NCI-H1417 treated with DMSO at 0.1 percent for 48 hours (cell line): ENCODE measurements around the gene CCDC7.
"Not testable (repeated sequence)": the region's sequence is repeated elsewhere in the genome, so short reads cannot be mapped to it uniquely, and the experiment has no call there.

ENCODE experiments used
- DNase-seq: peaks from one replicate; lab custom pipeline; 2025; lab: John Stamatoyannopoulos, UW

CCDC7 gene

GRCh38 chr10:32699683-32700082, 253.7 kb downstream of the CCDC7 start:
- not testable (repeated sequence) for DNase-seq

- no peak for DNase-seq
These were observed 267.6 kb downstream of the CCDC7 start for GRCh38 chr10:32713560-32713959.

GRCh38 chr10:32731527-32731926, 285.6 kb downstream of the CCDC7 start:
- DNase-seq = no peak

DNA sequence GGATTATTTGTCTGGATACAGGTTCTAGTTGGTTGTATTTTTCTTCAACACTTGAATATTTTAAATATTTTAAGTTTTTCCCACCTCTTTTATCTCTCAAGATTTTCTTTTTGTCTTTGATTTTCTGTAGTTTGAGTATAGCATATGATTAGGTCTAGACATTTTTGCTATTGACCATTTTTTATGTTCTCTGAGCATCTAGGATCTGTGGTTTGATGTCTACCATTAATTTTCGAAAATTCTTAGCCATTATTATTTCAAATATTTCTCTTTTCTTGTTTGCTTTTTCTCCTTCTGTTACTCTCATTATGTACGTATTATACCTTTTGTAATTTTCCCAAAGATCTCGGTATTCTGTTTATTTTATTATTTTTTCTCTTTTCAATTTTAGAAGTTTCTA, 293.0 kb downstream of the CCDC7 start:
- DNase-seq = no peak

- no peak for DNase-seq
These were observed 298.4 kb downstream of the CCDC7 start for GRCh38 chr10:32744321-32744720.

DNA sequence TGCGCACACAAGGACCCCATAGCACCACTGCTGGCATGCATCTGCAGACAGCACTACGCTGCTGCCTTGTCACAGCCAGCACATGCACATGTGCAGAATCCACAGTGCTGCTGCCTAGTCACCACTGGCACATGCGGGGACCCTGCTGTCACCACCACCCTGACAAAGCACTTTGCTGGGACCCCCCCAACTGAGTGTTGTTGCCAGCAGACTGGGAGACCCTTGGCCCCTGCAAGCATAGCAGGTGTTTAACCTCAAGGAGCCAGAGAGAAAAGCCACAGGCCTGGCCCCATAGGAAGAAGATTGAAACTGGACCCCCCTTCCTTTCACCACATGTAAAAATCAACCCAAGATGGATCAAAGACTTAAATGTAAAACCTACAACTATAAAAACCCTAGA, 300.9 kb downstream of the CCDC7 start:
- no peak for DNase-seq

- DNase-seq = no peak
These were observed 305.6 kb downstream of the CCDC7 start for GRCh38 chr10:32751582-32751981.

DNA sequence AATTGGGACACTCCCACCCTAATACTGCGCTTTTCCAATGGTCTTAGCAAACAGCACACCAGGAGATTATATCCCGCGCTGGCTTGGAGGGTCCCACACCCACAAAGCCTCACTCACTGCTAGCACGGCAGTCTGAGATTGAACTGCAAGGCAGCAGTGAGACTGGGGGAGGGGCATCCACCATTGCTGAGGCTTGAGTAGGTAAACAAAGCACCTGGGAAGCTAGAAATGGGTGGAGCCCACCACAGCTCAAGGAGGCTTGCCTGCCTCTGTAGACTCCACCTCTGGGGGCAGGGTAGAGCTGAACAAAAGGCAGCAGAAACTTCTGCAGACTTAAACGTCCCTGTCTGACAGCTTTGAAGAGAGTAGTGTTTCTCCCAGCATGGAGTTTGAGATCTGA, 309.0 kb downstream of the CCDC7 start:
- not testable (repeated sequence) for DNase-seq

DNA sequence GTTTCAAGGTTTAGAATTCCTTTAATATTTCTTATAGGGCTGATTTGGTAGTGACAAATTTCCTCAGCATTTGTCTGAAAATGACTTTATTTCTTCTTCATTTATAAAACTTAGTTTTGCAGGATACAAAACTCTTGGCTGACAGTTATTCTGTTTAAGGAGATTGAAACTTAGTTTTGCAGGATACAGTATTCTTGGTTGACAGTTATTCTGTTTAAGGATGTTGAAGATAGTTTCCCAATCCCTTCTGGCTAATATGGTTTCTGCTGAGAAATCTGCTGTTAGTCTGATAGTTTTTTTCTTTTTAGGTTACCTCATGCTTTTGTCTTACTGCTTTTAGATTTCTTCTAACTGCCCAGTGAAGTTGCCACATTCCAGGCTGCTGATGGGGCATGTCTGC, 325.3 kb downstream of the CCDC7 start:
- no peak for DNase-seq

DNA sequence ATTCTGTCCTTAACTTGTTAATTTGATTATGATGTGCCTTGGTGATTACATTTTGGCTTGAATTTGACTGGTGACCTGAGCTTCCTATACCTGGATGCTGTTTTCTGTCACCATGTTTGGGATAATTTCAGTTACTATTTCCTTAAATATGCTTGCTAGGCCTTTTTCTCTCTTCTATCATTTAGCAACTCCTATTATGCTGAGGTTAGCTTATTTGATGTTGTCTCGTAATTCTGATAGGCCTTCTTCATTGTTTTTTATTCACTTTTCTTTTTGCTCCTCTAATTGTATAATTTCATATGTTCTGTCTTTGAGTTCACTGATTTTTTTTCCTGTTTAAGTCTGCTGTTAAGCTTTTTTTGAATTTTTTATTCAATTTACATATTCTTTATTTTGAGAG, 327.2 kb downstream of the CCDC7 start:
- DNase-seq = no peak

DNA sequence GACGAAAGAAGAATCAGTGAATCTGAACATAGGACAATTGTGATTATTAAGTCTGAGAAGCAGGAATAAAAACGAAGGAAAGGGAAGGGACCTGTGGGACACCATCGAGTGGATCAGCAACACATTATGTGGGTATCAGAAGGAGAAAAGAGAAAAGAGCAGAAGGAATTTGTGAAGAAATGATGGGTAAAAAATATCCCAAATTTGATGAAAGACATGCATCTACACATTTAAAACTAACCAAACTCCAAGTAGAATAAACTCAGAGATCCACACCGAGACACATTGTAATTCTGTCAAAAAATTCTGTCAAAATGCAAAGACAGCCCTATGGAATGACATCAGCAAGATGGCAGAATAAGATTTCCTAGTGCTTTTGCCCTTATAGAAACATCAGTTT, 341.0 kb downstream of the CCDC7 start:
- DNase-seq = no peak

DNA sequence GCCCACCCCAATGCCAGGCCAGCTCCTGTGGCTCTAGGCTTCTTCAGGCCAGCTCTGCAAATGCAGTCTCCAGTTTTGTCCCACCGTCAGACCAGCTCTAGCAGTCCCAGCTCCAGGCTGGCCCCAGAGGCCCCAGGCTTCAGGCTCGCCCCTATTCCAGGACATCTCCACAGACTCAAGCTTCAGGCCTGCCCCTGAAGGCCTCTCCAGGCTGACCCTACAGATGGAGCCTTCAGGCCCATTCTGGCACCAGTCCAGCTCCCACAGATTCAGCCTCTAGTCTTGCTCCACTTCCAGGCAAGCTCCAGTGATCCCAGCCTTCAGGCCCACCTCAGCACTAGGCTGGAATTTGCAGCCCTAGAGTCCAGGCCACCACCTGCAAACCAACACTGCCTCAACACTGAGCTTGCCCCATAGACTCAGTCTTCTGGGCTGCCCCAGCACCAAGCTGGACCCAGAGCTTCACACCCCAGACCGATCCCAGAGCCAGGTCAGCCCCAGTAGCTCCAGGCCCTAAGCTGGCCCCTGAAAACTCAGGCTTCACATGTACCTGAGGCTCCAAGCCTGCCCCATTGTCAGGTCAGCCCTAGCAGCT, 341.8 kb downstream of the CCDC7 start:
- no peak for DNase-seq

- no peak for DNase-seq
These were observed 342.4 kb downstream of the CCDC7 start for GRCh38 chr10:32788359-32788758.

GRCh38 chr10:32790483-32790882, 344.5 kb downstream of the CCDC7 start:
- DNase-seq = no peak

DNA sequence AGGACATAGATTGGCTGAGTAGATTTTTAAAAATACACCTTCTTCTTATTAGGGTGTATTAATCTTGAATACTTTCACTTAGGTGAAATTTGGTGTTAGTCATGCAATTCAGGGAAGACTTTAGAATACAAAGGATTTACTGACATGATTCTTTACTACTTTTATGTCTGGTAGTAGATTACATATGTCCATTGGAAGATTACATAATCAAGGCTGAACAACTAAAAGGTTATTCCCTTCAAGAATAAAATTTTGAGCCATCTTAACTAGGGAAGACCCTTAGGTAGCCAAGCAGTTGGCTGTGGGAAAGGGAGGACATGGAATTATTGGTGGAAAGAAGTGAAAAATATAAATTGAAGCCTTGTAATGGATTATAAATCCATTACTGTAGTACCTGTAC, 347.1 kb downstream of the CCDC7 start:
- DNase-seq = no peak

GRCh38 chr10:32795598-32796183, 349.8 kb downstream of the CCDC7 start:
- no peak for DNase-seq

GRCh38 chr10:32797393-32797792, 351.5 kb downstream of the CCDC7 start:
- not testable (repeated sequence) for DNase-seq

GRCh38 chr10:32846974-32847373, 401.0 kb downstream of the CCDC7 start:
- no peak for DNase-seq

DNA sequence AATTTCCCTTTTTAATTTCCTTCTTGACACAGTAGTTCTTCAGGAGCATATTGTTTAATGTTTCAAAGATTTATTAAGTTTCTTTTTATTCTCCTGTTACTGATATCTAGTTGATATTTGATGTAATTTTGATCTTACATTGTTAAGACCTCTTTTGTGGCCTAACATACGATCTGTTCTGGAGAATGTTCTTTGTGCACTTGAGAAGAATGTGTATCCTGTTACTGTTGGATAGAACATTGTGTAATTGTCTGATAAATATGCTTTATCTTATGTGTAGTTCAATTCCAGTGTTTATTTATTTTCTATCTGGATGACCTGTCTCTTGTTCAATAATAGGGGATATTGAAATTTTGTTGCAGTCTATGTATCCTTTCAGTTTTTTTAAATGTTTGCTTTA, 405.4 kb downstream of the CCDC7 start:
- DNase-seq = no peak

DNA sequence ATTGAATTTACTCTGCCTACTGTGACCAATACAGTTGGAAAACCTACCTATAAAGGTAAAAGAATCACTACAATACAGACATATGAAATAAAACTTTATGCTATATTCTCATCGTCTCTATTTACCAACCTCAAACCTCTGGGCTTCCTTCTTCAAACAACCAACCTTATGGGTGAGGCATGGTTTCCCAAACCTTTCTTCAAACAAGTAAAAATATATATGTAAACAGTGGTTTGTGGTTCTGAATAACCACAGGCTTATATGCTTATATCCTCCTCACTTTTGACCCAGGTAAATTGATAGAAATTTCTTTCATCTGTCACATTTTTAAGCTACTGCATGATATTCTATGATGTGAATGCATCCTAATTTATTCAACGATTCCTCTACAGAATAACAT, 408.5 kb downstream of the CCDC7 start:
- no peak for DNase-seq

GRCh38 chr10:32865170-32865569, 419.2 kb downstream of the CCDC7 start:
- DNase-seq = no peak

- no peak for DNase-seq
These were observed 432.0 kb downstream of the CCDC7 start for GRCh38 chr10:32877915-32878314.

DNA sequence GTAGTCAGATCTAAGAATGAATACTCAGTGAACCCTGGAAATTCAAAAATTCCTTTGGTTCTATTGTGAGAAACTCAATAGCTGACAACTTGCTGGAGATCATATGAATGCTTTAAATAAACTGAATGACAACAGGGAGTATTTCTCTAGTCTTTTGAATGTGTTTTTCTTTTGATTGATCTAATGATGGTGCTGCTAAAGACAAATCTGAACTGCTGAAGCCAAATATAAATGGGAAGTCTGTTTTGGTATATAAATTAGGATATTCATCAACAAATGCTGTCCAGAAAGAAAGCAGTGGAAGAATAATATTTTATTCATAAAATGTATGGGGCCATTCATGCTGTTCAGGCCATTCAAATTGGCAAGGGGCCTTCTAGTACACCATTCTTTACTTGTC, 432.7 kb downstream of the CCDC7 start:
- no peak for DNase-seq

- no peak for DNase-seq
These were observed 436.1 kb downstream of the CCDC7 start for GRCh38 chr10:32882076-32882475.
